HepG2 (cell line): ENCODE data around the gene SYNGR2. TPM values are rescaled to one million over a fixed set of nuclear protein-coding genes. Genes with fewer than 3 reads are reported as not detected.

ENCODE experiments used
- AGO1 ChIP-seq: fragments of 200-400 bp; formaldehyde crosslinking; IDR thresholded peaks from 2 replicates; pipeline ENCODE4 v1.6.1; 2017; ENCODE audit warnings: mild to moderate bottlenecking, low read depth, low read length, moderate library complexity; ENCODE audit not compliant: poor library complexity, severe bottlenecking
- AGO2 ChIP-seq: fragments of 200-400 bp; formaldehyde crosslinking; optimal IDR thresholded peaks from 2 replicates; pipeline ENCODE3; 2017; ENCODE audit warnings: mild to moderate bottlenecking, low read depth, low read length, moderate library complexity
- ARNTL ChIP-seq: sonication (generic); formaldehyde crosslinking; IDR thresholded peaks from 2 replicates; pipeline ENCODE4 v1.4.0; 2020; ENCODE audit warnings: mild to moderate bottlenecking, missing genetic modification reagents
- FOXA1 ChIP-seq, 2 experiments: fragments of 450-650 bp in 1 of 2; sonication (generic) in 1 of 2; formaldehyde crosslinking in 1 of 2; IDR thresholded peaks; 2 replicates each; pipeline versions ENCODE4 v1.4.0 to v1.6.1; 2016 to 2020; ENCODE audit warnings: missing genetic modification reagents in 1 of 2
- KLF9 ChIP-seq: IDR thresholded peaks from 2 replicates; pipeline ENCODE4 v1.6.1; 2016; ENCODE audit warnings: low read depth
- NR2F2 ChIP-seq: IDR thresholded peaks from 2 replicates; pipeline ENCODE4 v1.6.1; 2012; ENCODE audit warnings: low read depth, inconsistent platforms, borderline replicate concordance
- PAF1 ChIP-seq: IDR thresholded peaks from 2 replicates; pipeline ENCODE4 v1.6.1; 2016; ENCODE audit warnings: missing genetic modification reagents, missing compliant biosample characterization
- POLR2A ChIP-seq, 2 experiments: IDR thresholded peaks; 2 replicates each; pipeline ENCODE4 v1.6.1; 2011; ENCODE audit warnings: low read depth in 2 of 2, low read length in 2 of 2, mild to moderate bottlenecking in 1 of 2, moderate library complexity in 1 of 2; ENCODE audit not compliant: insufficient read depth in 1 of 2
- RXRB ChIP-seq: IDR thresholded peaks from 2 replicates; pipeline ENCODE4 v1.6.1; 2016; ENCODE audit warnings: borderline replicate concordance, missing genetic modification reagents, missing compliant biosample characterization
- STAG1 ChIP-seq: sonication (generic); formaldehyde crosslinking; IDR thresholded peaks from 2 replicates; pipeline ENCODE4 v1.4.0; 2020; ENCODE audit warnings: missing genetic modification reagents
- TARDBP ChIP-seq: sonication (generic); formaldehyde crosslinking; IDR thresholded peaks from 2 replicates; pipeline ENCODE4 v1.8.0; 2022; ENCODE audit warnings: mild to moderate bottlenecking, missing genetic modification reagents
- ZFX ChIP-seq: sonication (generic); formaldehyde crosslinking; IDR thresholded peaks from 2 replicates; pipeline ENCODE4 v1.4.0; 2020; ENCODE audit warnings: mild to moderate bottlenecking, low read depth, missing genetic modification reagents, moderate library complexity
- ZNF253 ChIP-seq: sonication (generic); formaldehyde crosslinking; IDR thresholded peaks from 2 replicates; pipeline ENCODE4 v1.8.0; 2022; ENCODE audit warnings: mild to moderate bottlenecking, missing genetic modification reagents, borderline replicate concordance
- ZNF331 ChIP-seq: sonication (generic); formaldehyde crosslinking; IDR thresholded peaks from 2 replicates; pipeline ENCODE4 v1.4.0; 2020; ENCODE audit warnings: missing genetic modification reagents
- ZNF496 ChIP-seq: sonication (generic); formaldehyde crosslinking; IDR thresholded peaks from 2 replicates; pipeline ENCODE4 v1.8.1; 2023; ENCODE audit warnings: mild to moderate bottlenecking, moderate library complexity, missing genetic modification reagents; ENCODE audit not compliant: insufficient replicate concordance
- ZNF546 ChIP-seq: sonication (generic); formaldehyde crosslinking; conservative IDR thresholded peaks from 2 replicates; pipeline ENCODE4 v1.8.1; 2023; ENCODE audit warnings: mild to moderate bottlenecking, missing genetic modification reagents
- ZNF768 ChIP-seq: sonication (generic); formaldehyde crosslinking; IDR thresholded peaks from 2 replicates; pipeline ENCODE4 v1.4.0; 2020; ENCODE audit warnings: missing genetic modification reagents
- polyA plus RNA-seq, 8 experiments: library from polyadenylated mRNA; depleted of rRNA in 3 of 8; stranded (reverse) in 7 of 8; unstranded in 1 of 8; fragments of >200 nt; fragmentation: Illumina TruSeq in 4 of 8; extraction: Trizol in 4 of 8; gene quantifications; 2 replicates each; pipeline versions ENCODE4 v1.2.1 to v1.2.3, GENCODE V29; 2011 to 2016; ENCODE audit warnings: low read depth in 4 of 8, missing spikeins in 1 of 8, mixed read lengths in 1 of 8; ENCODE audit not compliant: insufficient read depth in 1 of 8
- total RNA-seq, 5 experiments: library from RNA; depleted of rRNA; stranded (reverse); fragments of >200 nt; fragmentation: Illumina TruSeq; extraction: Trizol; gene quantifications; 2 replicates each; pipeline ENCODE4 v1.2.3, GENCODE V29; 2016; ENCODE audit warnings: low read depth in 1 of 5
- TF ChIP-seq, protein P1 (sequence below): sonication (generic); formaldehyde crosslinking; IDR thresholded peaks from 2 replicates; pipeline ENCODE4 v1.5.1; 2020; ENCODE audit warnings: mild to moderate bottlenecking, missing genetic modification reagents, moderate library complexity
- TF ChIP-seq, protein P2 (sequence below): sonication (generic); formaldehyde crosslinking; IDR thresholded peaks from 2 replicates; pipeline ENCODE4 v1.4.0; 2020; ENCODE audit warnings: missing genetic modification reagents
- TF ChIP-seq, protein P3 (sequence below): sonication (generic); formaldehyde crosslinking; IDR thresholded peaks from 2 replicates; pipeline ENCODE4 v1.4.0; 2020; ENCODE audit warnings: mild to moderate bottlenecking, missing genetic modification reagents, borderline replicate concordance
- TF ChIP-seq, protein P4 (sequence below): sonication (generic); formaldehyde crosslinking; IDR thresholded peaks from 2 replicates; pipeline ENCODE4 v1.5.1; 2020; ENCODE audit warnings: missing genetic modification reagents, mild to moderate bottlenecking, borderline replicate concordance

Gene SYNGR2
- total and polyA plus RNA-seq, 2 of the 13 experiments (the other 11 are each of a cell fraction or from before 2014, with no cell fraction given), result 46.7 to 170 TPM

DNA sequence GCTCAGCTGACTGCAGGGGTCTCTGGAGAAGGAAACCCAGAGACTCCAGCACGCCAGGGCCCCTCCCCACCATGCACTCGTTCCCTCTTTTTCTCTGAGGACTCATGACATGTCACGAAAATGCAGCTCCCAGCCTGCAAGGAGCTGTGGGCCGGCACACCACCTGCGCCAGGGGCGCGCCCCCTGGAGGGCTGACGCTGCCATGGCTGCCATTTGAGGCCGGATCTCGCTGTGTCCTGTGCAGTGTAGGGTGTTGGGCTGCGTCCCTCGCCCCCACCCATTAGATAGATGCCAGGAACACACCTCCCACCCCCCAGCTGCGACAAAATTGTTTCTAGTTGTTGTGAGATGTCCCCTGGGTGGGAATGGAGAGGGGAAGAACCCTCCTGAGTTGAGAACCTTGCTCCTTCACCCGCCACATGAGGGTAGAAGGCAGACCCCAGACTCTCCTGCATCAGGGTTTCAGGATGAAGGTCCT lies 8.2 kb downstream of the SYNGR2 start (continued):
- TF ChIP-seq, protein P1, sequence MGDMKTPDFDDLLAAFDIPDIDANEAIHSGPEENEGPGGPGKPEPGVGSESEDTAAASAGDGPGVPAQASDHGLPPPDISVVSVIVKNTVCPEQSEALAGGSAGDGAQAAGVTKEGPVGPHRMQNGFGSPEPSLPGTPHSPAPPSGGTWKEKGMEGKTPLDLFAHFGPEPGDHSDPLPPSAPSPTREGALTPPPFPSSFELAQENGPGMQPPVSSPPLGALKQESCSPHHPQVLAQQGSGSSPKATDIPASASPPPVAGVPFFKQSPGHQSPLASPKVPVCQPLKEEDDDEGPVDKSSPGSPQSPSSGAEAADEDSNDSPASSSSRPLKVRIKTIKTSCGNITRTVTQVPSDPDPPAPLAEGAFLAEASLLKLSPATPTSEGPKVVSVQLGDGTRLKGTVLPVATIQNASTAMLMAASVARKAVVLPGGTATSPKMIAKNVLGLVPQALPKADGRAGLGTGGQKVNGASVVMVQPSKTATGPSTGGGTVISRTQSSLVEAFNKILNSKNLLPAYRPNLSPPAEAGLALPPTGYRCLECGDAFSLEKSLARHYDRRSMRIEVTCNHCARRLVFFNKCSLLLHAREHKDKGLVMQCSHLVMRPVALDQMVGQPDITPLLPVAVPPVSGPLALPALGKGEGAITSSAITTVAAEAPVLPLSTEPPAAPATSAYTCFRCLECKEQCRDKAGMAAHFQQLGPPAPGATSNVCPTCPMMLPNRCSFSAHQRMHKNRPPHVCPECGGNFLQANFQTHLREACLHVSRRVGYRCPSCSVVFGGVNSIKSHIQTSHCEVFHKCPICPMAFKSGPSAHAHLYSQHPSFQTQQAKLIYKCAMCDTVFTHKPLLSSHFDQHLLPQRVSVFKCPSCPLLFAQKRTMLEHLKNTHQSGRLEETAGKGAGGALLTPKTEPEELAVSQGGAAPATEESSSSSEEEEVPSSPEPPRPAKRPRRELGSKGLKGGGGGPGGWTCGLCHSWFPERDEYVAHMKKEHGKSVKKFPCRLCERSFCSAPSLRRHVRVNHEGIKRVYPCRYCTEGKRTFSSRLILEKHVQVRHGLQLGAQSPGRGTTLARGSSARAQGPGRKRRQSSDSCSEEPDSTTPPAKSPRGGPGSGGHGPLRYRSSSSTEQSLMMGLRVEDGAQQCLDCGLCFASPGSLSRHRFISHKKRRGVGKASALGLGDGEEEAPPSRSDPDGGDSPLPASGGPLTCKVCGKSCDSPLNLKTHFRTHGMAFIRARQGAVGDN (CRISPR knock-in tag), result peak; percentile 60
- TF ChIP-seq ZNF496 (CRISPR knock-in tag) (no peak), STAG1 (CRISPR knock-in tag) (peak; percentile 71), POLR2A (IDR thresholded peaks at IDR 0.05; ENCODE audit: insufficient read depth in 1 of 2, low read depth in 2 of 2, low read length in 2 of 2) (0 out of 4 replicates have a peak, but pooled peaks of 1 of the 2 experiments have one; percentile 21), PAF1 (CRISPR knock-in tag) (peak; percentile 66; the same call in 1 of the 2 replicates), ZNF331 (CRISPR knock-in tag) (peak; percentile 31; the same call in 1 of the 2 replicates), AGO1 (peak; percentile 55), NR2F2 (no peak), TARDBP (CRISPR knock-in tag) (0 out of 2 replicates have a peak, but pooled peaks have one; percentile 22), ZNF253 (CRISPR knock-in tag) (no peak), ZFX (CRISPR knock-in tag) (peak; percentile 32; the same call in 1 of the 2 replicates), FOXA1 (IDR thresholded peaks at IDR 0.05) (no peak), FOXA1 (CRISPR knock-in tag; IDR thresholded peaks at IDR 0.05) (peak; percentile 36; the same call in 1 of the 2 replicates), ZNF546 (CRISPR knock-in tag) (no peak), RXRB (CRISPR knock-in tag) (0 out of 2 replicates have a peak, but pooled peaks have one; percentile 12), KLF9 (no peak), ARNTL (CRISPR knock-in tag) (no peak), AGO2 (peak; percentile 88), ZNF768 (peak; percentile 36; the same call in 1 of the 2 replicates)
- TF ChIP-seq, protein P2, sequence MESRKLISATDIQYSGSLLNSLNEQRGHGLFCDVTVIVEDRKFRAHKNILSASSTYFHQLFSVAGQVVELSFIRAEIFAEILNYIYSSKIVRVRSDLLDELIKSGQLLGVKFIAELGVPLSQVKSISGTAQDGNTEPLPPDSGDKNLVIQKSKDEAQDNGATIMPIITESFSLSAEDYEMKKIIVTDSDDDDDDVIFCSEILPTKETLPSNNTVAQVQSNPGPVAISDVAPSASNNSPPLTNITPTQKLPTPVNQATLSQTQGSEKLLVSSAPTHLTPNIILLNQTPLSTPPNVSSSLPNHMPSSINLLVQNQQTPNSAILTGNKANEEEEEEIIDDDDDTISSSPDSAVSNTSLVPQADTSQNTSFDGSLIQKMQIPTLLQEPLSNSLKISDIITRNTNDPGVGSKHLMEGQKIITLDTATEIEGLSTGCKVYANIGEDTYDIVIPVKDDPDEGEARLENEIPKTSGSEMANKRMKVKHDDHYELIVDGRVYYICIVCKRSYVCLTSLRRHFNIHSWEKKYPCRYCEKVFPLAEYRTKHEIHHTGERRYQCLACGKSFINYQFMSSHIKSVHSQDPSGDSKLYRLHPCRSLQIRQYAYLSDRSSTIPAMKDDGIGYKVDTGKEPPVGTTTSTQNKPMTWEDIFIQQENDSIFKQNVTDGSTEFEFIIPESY, result peak; percentile 93
- TF ChIP-seq, protein P3, sequence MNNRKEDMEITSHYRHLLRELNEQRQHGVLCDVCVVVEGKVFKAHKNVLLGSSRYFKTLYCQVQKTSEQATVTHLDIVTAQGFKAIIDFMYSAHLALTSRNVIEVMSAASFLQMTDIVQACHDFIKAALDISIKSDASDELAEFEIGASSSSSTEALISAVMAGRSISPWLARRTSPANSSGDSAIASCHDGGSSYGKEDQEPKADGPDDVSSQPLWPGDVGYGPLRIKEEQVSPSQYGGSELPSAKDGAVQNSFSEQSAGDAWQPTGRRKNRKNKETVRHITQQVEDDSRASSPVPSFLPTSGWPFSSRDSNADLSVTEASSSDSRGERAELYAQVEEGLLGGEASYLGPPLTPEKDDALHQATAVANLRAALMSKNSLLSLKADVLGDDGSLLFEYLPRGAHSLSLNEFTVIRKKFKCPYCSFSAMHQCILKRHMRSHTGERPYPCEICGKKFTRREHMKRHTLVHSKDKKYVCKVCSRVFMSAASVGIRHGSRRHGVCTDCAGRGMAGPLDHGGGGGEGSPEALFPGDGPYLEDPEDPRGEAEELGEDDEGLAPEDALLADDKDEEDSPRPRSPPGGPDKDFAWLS, result peak; percentile 50; the same call in 1 of the 2 replicates
- TF ChIP-seq, protein P4, sequence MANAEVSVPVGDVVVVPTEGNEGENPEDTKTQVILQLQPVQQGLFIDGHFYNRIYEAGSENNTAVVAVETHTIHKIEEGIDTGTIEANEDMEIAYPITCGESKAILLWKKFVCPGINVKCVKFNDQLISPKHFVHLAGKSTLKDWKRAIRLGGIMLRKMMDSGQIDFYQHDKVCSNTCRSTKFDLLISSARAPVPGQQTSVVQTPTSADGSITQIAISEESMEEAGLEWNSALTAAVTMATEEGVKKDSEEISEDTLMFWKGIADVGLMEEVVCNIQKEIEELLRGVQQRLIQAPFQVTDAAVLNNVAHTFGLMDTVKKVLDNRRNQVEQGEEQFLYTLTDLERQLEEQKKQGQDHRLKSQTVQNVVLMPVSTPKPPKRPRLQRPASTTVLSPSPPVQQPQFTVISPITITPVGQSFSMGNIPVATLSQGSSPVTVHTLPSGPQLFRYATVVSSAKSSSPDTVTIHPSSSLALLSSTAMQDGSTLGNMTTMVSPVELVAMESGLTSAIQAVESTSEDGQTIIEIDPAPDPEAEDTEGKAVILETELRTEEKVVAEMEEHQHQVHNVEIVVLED (CRISPR knock-in tag), result no peak
